PC-3 (cell line): Measurements from ENCODE around the gene HSD17B14. TPM values are rescaled to one million over a fixed set of nuclear protein-coding genes. Genes with fewer than 3 reads are reported as not detected.
A peak's percentile ranks its signal among the peaks of the same experiment; 100 is the strongest.
"Not testable (repeated sequence)": the region's sequence is repeated elsewhere in the genome, so short reads cannot be mapped to it uniquely, and the experiment has no call there.

ENCODE experiments used
- ATAC-seq: fragments of 200-7000 bp; cut with Tn5 transposase; 2 replicates; pipeline ENCODE4 v1.9.1; 2020; ENCODE audit warnings: mild to moderate bottlenecking, moderate library complexity
- BruUV-seq: library from RNA; stranded (reverse); fragments of 400-500 nt; replicated peaks from 2 replicates; lab custom pipeline; 2021; lab: Mats Ljungman, UMichigan
- CTCF ChIA-PET: fragments of 300-600 bp; sonication (Branson Sonifier 250); formaldehyde crosslinking; loops from one replicate; lab custom pipeline; 2022; ENCODE audit warnings: antibody characterized with exemption; lab: Charles Lee
- POLR2A ChIA-PET: fragments of 300-600 bp; sonication (Branson Sonifier 250); formaldehyde crosslinking; loops from one replicate; lab custom pipeline; 2022; ENCODE audit warnings: antibody characterized with exemption; ENCODE audit not compliant: unreplicated experiment; lab: Charles Lee
- DNase-seq: peaks from one replicate; pipeline ENCODE4 v3.0.0-alpha.2; 2015
- H2AFZ ChIP-seq: fragments of 300-600 bp; sonication (generic); 2 replicates; pipeline ENCODE4 v1.6.0; 2016; ENCODE audit warnings: antibody characterized with exemption, low read length
- H3F3A ChIP-seq: fragments of 300-600 bp; sonication (generic); one replicate; pipeline ENCODE4 v1.6.0; 2017; ENCODE audit warnings: antibody characterized with exemption, low read length, control low read depth, mild to moderate bottlenecking; ENCODE audit not compliant: unreplicated experiment
- H3K27ac ChIP-seq: fragments of 300-600 bp; sonication (generic); 2 replicates; pipeline ENCODE4 v1.5.1; 2016; ENCODE audit warnings: mild to moderate bottlenecking, low read length
- H3K27me3 ChIP-seq: fragments of 300-600 bp; sonication (generic); 2 replicates; pipeline ENCODE4 v1.6.1; 2016; ENCODE audit warnings: low read length, mixed read lengths
- H3K36me3 ChIP-seq: fragments of 300-600 bp; sonication (generic); 2 replicates; pipeline ENCODE4 v1.6.1; 2016; ENCODE audit warnings: low read depth, mixed run types, low read length, mixed read lengths
- H3K4me1 ChIP-seq: fragments of 300-600 bp; sonication (generic); 2 replicates; pipeline ENCODE4 v1.5.1; 2016; ENCODE audit warnings: low read length; ENCODE audit not compliant: insufficient read depth
- H3K4me2 ChIP-seq: fragments of 300-600 bp; sonication (generic); 2 replicates; pipeline ENCODE4 v1.6.0; 2016; ENCODE audit warnings: low read length
- H3K4me3 ChIP-seq: fragments of 300-600 bp; sonication (generic); 2 replicates; pipeline ENCODE4 v1.5.1; 2016; ENCODE audit warnings: mild to moderate bottlenecking, low read length, mixed read lengths
- H3K79me2 ChIP-seq: fragments of 300-600 bp; sonication (generic); 2 replicates; pipeline ENCODE4 v1.6.1; 2017; ENCODE audit warnings: low read length, mixed read lengths
- H3K9ac ChIP-seq: fragments of 300-600 bp; sonication (generic); 2 replicates; pipeline ENCODE4 v1.6.0; 2016; ENCODE audit warnings: mild to moderate bottlenecking, low read length
- H3K9me2 ChIP-seq: fragments of 300-600 bp; sonication (generic); replicated peaks from 2 replicates; pipeline ENCODE4 v1.6.1; 2016; ENCODE audit warnings: mixed run types, low read length, mixed read lengths
- H3K9me3 ChIP-seq: fragments of 300-600 bp; sonication (generic); 2 replicates; pipeline ENCODE4 v1.6.1; 2016; ENCODE audit warnings: low read length, mixed read lengths
- H4K20me1 ChIP-seq: fragments of 300-600 bp; sonication (generic); 2 replicates; pipeline ENCODE4 v1.6.1; 2016; ENCODE audit warnings: low read length, mixed read lengths
- EZH2 ChIP-seq: fragments of 300-600 bp; sonication (generic); IDR thresholded peaks from one replicate; pipeline ENCODE4 v1.6.1; 2017; ENCODE audit warnings: antibody characterized with exemption, mild to moderate bottlenecking, low read length; ENCODE audit not compliant: unreplicated experiment
- EZH2phosphoT487 ChIP-seq: fragments of 300-600 bp; sonication (generic); IDR thresholded peaks from 2 replicates; pipeline ENCODE4 v1.6.1; 2018; ENCODE audit warnings: mild to moderate bottlenecking, antibody characterized with exemption, low read length, borderline replicate concordance
- intact Hi-C: fragments of 100-400 bp; cut with micrococcal nuclease; formaldehyde crosslinking; loops from 2 replicates; pipeline ENCODE4 v1.9.0; 2023
- total RNA-seq: library from RNA; depleted of rRNA; stranded (reverse); fragments of >200 nt; gene quantifications from 2 replicates; pipeline ENCODE4 v1.2.3, GENCODE V29; 2014
- TF ChIP-seq, protein P1 (sequence below): fragments of 300-600 bp; sonication (generic); conservative IDR thresholded peaks from 2 replicates; pipeline ENCODE4 v1.5.1; 2017; ENCODE audit warnings: antibody characterized with exemption, low read depth, mild to moderate bottlenecking, low read length

The HSD17B14 gene
- total RNA-seq, 1 experiment from 2014 or later: 15.0 TPM

- no peaks in the 10 kb centered on the region for H4K20me1 ChIP-seq
- H3K9me3 ChIP-seq: no peaks in the 10 kb centered on the region
- BruUV-seq: no TSS peak
- DNase-seq (peak; percentile 22), ATAC-seq (peak; percentile 48)
- no peak for TF ChIP-seq EZH2
- TF ChIP-seq, protein P1, sequence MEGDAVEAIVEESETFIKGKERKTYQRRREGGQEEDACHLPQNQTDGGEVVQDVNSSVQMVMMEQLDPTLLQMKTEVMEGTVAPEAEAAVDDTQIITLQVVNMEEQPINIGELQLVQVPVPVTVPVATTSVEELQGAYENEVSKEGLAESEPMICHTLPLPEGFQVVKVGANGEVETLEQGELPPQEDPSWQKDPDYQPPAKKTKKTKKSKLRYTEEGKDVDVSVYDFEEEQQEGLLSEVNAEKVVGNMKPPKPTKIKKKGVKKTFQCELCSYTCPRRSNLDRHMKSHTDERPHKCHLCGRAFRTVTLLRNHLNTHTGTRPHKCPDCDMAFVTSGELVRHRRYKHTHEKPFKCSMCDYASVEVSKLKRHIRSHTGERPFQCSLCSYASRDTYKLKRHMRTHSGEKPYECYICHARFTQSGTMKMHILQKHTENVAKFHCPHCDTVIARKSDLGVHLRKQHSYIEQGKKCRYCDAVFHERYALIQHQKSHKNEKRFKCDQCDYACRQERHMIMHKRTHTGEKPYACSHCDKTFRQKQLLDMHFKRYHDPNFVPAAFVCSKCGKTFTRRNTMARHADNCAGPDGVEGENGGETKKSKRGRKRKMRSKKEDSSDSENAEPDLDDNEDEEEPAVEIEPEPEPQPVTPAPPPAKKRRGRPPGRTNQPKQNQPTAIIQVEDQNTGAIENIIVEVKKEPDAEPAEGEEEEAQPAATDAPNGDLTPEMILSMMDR: no peak
- TF ChIP-seq EZH2phosphoT487: no peak
- H3K9me2 ChIP-seq: no peaks in the 10 kb centered on the region
- POLR2A ChIA-PET: no interaction called here
- H3K27me3 ChIP-seq: no peaks in the 10 kb centered on the region
- H3K27ac ChIP-seq: no peak overlapping the region
- no peaks in the 10 kb centered on the region for H3F3A ChIP-seq
- CTCF ChIA-PET: no interaction called here
- H3K4me1 ChIP-seq: no peaks in the 10 kb centered on the region
- H2AFZ ChIP-seq: no peak overlapping the region
- no peak overlapping the region for H3K9ac ChIP-seq
- H3K4me3 ChIP-seq: no peak overlapping the region
- no peaks in the 10 kb centered on the region for H3K36me3 ChIP-seq
- H3K79me2 ChIP-seq: no peaks in the 10 kb centered on the region
- H3K4me2 ChIP-seq: no peak overlapping the region
- intact Hi-C loops: no loop called here
Measured at GRCh38 chr19:48881741-48882657, 45.7 kb upstream of the HSD17B14 start.

DNA sequence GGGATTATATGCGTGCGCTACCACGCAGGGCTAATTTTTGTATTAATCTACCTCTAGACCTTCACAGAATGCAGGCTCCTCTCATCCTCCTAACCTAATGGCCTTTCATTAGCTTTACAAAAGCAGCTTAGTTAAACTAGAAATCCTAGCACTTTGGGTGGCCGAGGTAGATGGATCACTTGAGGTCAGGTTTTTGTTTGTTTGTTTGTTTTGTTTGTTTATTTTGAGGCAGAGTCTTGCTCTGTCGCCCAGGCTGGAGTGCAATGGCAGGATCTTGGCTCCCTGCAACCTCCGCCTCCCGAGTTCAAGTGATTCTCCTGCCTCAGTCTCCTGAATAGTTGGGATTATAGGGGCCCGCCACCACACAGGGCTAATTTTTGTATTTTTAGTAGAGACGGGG, 43.4 kb upstream of the HSD17B14 start:
- POLR2A ChIA-PET: interaction anchor here (0.6 kb wide), 1 partner anchor 53 kb away, joined by 4 read pairs; no protein-coding TSS in a partner anchor

GRCh38 chr19:48879025-48879637, 42.8 kb upstream of the HSD17B14 start:
- Histone ChIP-seq H3K9ac (no peak overlapping the region), H4K20me1 (peaks cover 14% of the 10 kb centered on the region), H3K27ac (no peak overlapping the region), H3K79me2 (peaks cover 21% of the 10 kb centered on the region), H3K9me3 (no peaks in the 10 kb centered on the region), H3K4me1 (peaks cover 7% of the 10 kb centered on the region), H3K36me3 (peaks cover 14% of the 10 kb centered on the region), H3K27me3 (no peaks in the 10 kb centered on the region), H3K4me3 (no peak overlapping the region), H3F3A (no peaks in the 10 kb centered on the region), H3K9me2 (no peaks in the 10 kb centered on the region), H2AFZ (no peak overlapping the region), H3K4me2 (no peak overlapping the region)
- POLR2A ChIA-PET: interaction anchor here (0.7 kb wide), 1 partner anchor 83 kb away, joined by 22 read pairs; no protein-coding TSS in a partner anchor
- no peak for ATAC-seq
- CTCF ChIA-PET: no interaction called here
- no peak for DNase-seq
- no TSS peak for BruUV-seq
- TF ChIP-seq, protein P1: no peak
- TF ChIP-seq EZH2phosphoT487 (no peak), EZH2 (no peak)
- intact Hi-C loops: no loop called here

More for the DNA sequence above, 43.4 kb upstream of the HSD17B14 start:
- H3F3A ChIP-seq, H3K27me3 ChIP-seq, ATAC-seq, BruUV-seq, CTCF ChIA-PET, H3K9ac ChIP-seq, H4K20me1 ChIP-seq, H3K27ac ChIP-seq, H3K4me3 ChIP-seq, H3K9me2 ChIP-seq, H3K4me1 ChIP-seq, H3K36me3 ChIP-seq, DNase-seq, intact Hi-C loops, H3K4me2 ChIP-seq, H2AFZ ChIP-seq, H3K9me3 ChIP-seq: not testable (repeated sequence)
- peaks cover 16% of the 10 kb centered on the region for H3K79me2 ChIP-seq
